ENCODE results near the gene CYTH3.

CYTH3 gene

DNA sequence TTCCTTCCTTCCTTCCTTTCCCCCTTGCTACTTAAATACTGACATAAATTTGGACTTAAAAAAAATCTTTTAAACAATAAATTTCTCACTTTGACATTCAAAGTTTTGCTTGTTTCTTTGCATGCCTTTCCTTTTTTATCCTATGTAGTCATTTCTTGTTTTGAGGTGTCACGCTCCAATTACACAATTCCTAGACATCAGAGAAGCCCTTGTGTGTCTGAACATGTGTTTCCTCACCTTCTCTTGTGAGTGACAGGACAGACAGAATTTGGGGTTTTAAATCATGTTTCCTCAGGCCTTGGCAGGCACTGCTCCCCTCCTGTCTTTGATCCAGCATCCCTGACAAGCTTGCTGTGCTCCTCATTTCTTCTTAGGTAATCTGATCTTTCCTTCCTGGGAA lies 91.3 kb downstream of the CYTH3 start:
- H3K9me3 Mint-ChIP-seq: no peaks in the 10 kb centered on the region
- H3K27me3 Mint-ChIP-seq (ENCODE audit: low read depth): peaks cover 5% of the 10 kb centered on the region
- no peak overlapping the region for H3K4me3 Mint-ChIP-seq
- no peaks in the 10 kb centered on the region for H3K4me1 Mint-ChIP-seq (ENCODE audit: low read depth)
- H3K27ac Mint-ChIP-seq: no peak overlapping the region
- no peaks in the 10 kb centered on the region for H3K36me3 Mint-ChIP-seq (ENCODE audit: low read depth)

DNA sequence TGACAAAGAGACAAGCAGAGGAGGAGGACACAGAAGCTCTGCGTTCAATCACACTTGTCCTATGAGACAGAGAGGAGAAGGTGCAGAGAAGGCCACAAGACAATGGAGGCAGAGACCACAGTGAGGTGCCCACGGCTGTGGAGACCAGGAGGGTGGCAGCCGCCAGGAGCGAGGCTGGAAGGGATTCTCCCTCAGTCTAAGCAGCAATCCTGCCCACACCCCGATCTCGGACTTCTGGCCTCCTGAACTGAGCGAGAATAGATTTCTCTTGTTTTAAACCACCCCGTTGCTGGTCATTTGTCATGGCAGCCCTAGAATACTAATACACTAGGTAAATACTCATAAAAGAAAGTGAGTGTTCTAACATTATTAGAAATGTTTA lies 92.1 kb downstream of the CYTH3 start:
- Mint-ChIP-seq H3K27me3 (ENCODE audit: low read depth) (peaks cover 5% of the 10 kb centered on the region), H3K36me3 (ENCODE audit: low read depth) (no peaks in the 10 kb centered on the region), H3K9me3 (no peaks in the 10 kb centered on the region), H3K27ac (no peak overlapping the region), H3K4me1 (ENCODE audit: low read depth) (no peaks in the 10 kb centered on the region), H3K4me3 (no peak overlapping the region)

DNA sequence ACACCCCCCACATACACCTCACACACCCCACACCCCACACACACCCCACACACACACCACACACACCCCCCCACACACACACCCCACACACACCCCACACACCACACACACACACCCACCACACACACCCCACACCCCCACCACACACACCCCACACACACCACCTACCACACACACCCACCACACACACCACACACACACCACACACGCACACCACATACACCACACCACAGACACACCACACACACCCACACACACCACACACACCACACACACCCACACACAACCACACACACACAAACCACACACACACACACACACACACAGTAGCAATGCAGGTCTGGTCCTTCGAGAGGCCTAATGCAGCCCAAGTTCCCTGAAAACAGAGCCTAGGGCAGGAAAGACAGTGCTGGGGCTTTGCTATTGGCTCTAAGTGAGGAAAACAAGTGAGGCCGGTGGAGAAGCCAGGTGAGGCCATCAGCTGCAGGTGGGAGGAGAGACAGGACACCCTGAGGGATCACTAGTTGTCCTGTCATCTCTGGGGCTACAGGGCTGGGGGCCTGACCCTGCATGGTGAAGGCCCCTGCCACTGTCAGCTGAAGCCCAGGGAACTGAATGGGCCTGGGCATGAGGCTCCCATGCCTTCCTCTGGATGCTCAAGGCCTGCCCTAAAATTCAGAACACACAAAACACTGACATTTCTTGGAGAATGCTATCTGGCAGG lies 92.6 kb downstream of the CYTH3 start:
- Mint-ChIP-seq H3K27ac (no peak overlapping the region), H3K9me3 (no peaks in the 10 kb centered on the region), H3K4me3 (no peak overlapping the region)

DNA sequence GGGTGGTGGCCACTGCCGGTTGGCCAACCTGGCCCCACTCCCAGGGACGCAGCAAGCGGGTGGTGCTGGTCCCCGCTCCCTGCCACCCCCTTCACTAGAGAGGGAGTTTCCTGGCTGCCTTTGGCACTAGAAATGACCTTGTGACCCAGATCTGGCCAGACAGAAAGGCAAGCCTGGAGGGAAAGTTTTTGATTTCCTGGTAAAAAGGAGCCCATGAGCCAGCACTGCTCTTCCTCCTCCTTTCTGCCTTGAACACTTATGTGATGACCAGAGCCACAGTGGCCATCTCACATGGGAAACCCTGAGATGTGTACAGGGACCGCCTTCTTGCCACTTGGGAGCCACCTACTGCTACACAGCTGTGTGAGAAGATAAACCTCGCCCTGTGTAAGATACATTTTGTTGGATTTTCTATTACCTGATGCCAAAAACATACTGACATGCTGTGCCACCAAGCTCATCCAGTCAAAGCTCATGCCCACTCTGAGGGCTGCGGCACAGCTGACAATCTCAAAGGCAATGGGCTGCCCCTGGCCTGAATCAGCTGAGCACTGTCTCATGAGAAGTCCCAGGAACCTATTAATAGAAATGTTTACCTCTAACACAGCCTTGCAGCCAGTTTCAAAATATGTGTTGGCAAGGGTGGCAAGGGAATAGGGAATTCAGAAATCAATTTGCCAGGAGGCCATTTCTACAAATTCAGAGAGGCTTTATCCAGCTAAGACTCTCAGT lies 94.0 kb downstream of the CYTH3 start:
- no peaks in the 10 kb centered on the region for H3K9me3 Mint-ChIP-seq
- H3K4me1 Mint-ChIP-seq (ENCODE audit: low read depth): no peaks in the 10 kb centered on the region
- no peak overlapping the region for H3K27ac Mint-ChIP-seq
- no peaks in the 10 kb centered on the region for H3K36me3 Mint-ChIP-seq (ENCODE audit: low read depth)
- H3K27me3 Mint-ChIP-seq (ENCODE audit: low read depth): peaks cover 5% of the 10 kb centered on the region
- no peak overlapping the region for H3K4me3 Mint-ChIP-seq

More for the DNA sequence above, 92.6 kb downstream of the CYTH3 start:
- Mint-ChIP-seq H3K27me3 (ENCODE audit: low read depth) (peaks cover 5% of the 10 kb centered on the region), H3K4me1 (ENCODE audit: low read depth) (no peaks in the 10 kb centered on the region), H3K36me3 (ENCODE audit: low read depth) (no peaks in the 10 kb centered on the region)

DNA sequence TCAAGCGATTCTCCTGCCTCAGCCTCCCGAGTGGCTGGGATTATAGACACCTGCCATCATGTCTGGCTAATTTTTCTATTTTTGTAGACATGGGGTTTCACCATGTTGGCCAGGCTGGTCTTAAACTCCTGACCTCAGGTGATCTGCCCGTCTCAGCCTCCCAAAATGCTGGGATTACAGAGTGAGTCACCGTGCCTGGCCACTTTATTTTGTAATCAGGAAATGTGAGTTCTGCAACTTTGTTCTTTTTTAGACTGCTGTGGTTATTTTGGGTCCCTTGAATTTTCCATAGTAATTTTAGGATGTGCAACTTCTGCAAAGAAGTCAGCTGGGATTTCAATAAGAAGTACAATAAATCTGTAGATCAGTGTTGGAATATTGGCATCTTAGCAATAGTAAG lies 96.8 kb downstream of the CYTH3 start:
- Mint-ChIP-seq H3K4me3 (no peak overlapping the region), H3K27me3 (ENCODE audit: low read depth) (peaks cover 5% of the 10 kb centered on the region), H3K9me3 (no peaks in the 10 kb centered on the region), H3K4me1 (ENCODE audit: low read depth) (no peaks in the 10 kb centered on the region), H3K27ac (no peak overlapping the region), H3K36me3 (ENCODE audit: low read depth) (no peaks in the 10 kb centered on the region)

DNA sequence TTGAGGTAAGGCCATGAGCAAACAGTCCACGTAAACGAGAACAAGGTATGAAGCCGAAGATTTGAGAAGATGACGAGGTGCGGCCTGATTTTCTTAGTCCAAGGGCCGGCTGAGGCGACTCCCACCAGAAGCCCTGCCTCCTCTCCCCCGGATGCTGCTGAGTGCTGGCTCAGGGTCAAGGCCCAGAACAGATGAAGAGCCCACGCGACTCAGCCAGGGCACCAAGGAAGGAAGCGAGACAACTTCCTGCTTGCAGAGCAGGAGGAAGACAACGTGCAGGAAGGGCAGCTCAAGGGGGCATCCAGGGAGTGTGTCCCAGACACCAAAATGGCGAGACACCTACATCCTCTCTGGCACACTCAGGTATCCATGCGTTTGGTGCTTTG lies 99.5 kb downstream of the CYTH3 start:
- Mint-ChIP-seq H3K27ac (no peak overlapping the region), H3K36me3 (ENCODE audit: low read depth) (no peaks in the 10 kb centered on the region), H3K4me3 (no peak overlapping the region), H3K4me1 (ENCODE audit: low read depth) (no peaks in the 10 kb centered on the region), H3K27me3 (ENCODE audit: low read depth) (peaks cover 5% of the 10 kb centered on the region), H3K9me3 (no peaks in the 10 kb centered on the region)

DNA sequence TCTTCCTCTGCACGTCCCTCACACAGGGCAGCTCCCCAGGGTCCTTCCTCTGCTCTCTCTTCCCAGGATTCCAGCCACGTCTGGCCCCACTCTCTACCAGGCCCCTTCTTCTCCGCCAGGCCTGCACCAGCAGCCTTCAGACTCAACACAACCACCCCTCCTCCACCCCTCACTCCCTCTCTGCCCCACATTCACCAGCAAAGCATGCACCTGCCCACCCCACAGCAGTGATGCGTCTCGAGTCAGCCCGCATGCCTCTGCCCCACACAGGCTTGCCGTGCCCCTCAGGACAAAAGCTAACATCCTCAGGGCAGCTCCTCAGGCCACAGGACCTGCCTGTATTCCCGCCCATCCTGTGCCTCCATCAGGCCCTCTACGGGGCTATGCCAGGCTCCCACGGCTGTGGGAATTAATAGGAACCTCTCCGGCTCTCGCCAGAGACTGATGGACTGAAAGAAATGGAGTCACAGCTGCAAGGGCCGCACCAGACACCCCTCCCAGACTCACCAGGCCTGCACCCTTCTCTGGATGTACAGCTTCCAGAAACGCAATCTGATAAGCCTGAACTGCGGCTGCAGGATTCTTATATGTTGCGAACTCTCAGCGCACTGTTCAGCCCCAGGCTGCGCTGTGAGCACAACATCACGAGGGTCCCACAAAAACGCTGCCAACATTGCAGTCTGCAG lies 100.1 kb downstream of the CYTH3 start:
- Mint-ChIP-seq H3K4me1 (ENCODE audit: low read depth) (no peaks in the 10 kb centered on the region), H3K4me3 (no peak overlapping the region), H3K9me3 (no peaks in the 10 kb centered on the region), H3K27ac (no peak overlapping the region), H3K27me3 (ENCODE audit: low read depth) (peaks cover 5% of the 10 kb centered on the region), H3K36me3 (ENCODE audit: low read depth) (no peaks in the 10 kb centered on the region)

DNA sequence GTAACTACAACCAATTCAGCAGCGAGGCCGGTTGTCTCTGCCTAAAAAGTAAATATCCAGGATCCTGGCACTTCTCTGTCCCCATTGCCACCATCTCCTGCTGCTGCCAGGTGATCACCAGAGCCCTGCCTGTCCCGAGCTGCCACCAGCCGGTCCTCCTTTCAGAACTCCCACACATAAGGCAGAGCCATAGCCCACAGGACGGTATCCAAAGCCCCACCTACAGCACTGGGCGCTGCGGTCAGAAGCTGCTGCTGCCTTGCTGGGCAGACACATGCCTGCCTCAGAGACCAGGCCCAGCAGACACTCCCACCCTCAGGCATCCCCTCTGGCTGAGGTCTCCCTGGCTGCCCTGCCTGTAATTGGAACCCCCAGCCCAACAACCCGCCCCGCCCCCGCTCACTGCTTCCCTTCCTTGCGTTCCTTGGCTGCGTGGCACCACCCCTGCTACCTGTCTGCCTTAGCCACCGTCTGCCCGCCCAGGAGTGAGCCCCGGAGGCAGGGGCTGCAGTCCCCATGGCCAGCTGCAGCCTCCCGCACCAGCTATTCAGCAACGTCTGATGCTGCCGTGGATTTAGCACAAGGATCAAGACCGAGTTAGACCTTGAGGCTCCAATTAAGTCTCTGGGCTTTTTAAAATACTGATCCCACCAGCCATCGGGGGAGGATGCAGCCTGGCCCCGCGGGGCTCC lies 100.7 kb downstream of the CYTH3 start:
- no peak overlapping the region for H3K27ac Mint-ChIP-seq
- no peak overlapping the region for H3K4me3 Mint-ChIP-seq
- no peaks in the 10 kb centered on the region for H3K4me1 Mint-ChIP-seq (ENCODE audit: low read depth)
- H3K36me3 Mint-ChIP-seq (ENCODE audit: low read depth): no peaks in the 10 kb centered on the region
- H3K27me3 Mint-ChIP-seq (ENCODE audit: low read depth): peaks cover 2% of the 10 kb centered on the region
- no peaks in the 10 kb centered on the region for H3K9me3 Mint-ChIP-seq

DNA sequence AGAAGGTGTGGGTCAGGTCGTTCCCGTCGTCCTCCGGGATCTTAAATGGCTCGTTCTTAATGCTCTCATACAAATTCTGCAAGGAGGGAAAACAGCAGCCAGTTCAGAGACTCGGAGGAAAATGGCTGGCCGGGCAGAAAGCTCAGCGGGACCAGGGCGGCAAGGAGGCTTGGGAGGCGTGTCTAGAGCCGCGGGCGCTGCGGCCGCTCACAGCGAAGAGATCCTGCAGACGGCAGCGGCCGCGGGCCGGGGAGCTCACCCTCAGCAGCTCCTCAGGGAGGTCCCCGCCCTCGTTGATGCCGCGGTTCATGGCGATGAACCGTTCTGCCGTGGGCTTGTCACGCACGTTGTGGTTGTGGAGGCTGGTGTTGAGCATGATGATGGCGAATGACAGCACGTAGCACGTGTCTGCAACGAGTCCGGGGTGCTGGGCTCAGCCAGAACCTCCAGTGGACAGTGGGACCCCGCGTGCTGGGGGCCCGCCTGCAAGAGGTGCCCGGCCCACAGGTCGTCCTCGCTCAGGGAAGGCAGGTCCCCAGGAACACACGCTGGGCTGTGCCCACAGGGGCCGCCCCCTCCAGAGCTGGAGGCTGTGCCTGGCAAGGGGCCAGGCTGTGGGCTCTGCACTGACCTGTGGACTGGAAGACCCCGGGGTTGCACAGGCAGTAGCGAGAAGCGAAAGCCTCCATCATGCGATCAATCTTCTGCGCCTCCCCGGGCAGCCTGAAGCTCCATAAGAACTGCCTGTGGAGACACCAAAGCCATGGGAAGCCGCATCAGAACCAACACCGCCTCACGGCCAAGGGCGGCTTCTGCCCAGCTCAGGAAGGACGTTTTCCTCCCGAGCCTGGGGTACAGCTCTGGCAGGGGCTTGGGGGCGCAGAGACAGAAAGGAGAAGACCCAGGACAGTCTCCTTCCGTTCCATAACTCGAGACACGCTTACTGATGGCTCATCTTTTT lies 101.6 kb downstream of the CYTH3 start:
- Mint-ChIP-seq H3K27ac (no peak overlapping the region), H3K27me3 (ENCODE audit: low read depth) (no peaks in the 10 kb centered on the region), H3K4me3 (no peak overlapping the region), H3K36me3 (ENCODE audit: low read depth) (no peaks in the 10 kb centered on the region), H3K4me1 (ENCODE audit: low read depth) (no peaks in the 10 kb centered on the region), H3K9me3 (no peaks in the 10 kb centered on the region)

DNA sequence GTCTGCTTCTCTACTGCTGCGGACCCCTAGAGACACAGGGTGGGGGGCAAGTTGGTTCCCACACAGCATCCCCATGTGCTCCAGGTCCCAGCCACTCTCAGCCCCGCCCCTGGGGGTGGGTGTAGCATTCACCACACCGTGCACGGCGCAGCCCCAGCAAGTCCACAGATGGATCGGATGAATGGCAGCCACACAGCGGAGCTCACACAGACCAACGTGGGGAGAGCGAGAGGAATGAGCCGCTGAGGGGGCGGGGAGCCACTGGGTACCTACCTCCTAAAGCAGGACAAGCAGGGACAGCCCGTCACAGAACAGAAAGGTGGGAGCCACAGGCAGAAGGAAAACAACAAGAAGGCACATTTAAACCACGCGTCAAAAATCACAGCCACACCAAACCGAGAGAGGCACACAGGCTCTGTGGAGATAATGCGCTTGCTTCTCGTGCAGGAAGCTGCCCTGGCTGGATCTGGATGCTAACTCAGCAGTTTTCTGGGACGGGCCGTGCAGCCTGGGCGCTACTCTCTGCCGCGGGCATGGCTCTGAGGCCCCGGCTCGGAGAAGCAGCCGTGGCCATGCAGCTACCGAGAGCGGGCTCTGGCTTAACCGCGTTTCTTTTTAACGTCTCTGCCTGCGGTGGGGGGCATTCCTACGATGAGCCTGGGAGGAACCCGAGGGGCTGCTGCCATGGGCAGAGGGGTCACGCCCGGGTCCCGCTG lies 102.5 kb downstream of the CYTH3 start:
- Mint-ChIP-seq H3K4me3 (no peak overlapping the region), H3K4me1 (ENCODE audit: low read depth) (no peaks in the 10 kb centered on the region), H3K9me3 (no peaks in the 10 kb centered on the region), H3K36me3 (ENCODE audit: low read depth) (no peaks in the 10 kb centered on the region), H3K27me3 (ENCODE audit: low read depth) (no peaks in the 10 kb centered on the region), H3K27ac (no peak overlapping the region)

DNA sequence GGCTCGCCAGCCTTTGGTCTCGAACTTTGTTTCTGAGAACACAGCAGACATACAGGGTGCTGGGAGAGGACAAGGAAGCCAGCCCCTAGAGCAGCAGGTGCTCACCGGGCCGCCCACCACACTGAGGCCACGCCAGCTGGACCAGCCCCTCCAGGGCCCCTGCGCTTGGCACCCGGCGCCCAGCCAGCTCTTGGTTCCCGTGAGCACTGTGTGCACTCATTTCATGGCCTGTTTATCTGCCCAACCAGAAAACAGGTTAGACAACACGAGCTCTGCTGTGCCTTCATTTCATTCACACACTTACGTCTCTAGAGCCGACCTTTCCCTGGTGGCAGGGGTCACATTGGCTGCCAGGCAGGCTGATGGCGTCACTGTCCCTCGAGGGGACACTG lies 104.0 kb downstream of the CYTH3 start:
- Mint-ChIP-seq H3K27ac (no peak overlapping the region), H3K36me3 (ENCODE audit: low read depth) (no peaks in the 10 kb centered on the region), H3K4me1 (ENCODE audit: low read depth) (no peaks in the 10 kb centered on the region), H3K9me3 (no peaks in the 10 kb centered on the region), H3K4me3 (no peak overlapping the region), H3K27me3 (ENCODE audit: low read depth) (no peaks in the 10 kb centered on the region)

DNA sequence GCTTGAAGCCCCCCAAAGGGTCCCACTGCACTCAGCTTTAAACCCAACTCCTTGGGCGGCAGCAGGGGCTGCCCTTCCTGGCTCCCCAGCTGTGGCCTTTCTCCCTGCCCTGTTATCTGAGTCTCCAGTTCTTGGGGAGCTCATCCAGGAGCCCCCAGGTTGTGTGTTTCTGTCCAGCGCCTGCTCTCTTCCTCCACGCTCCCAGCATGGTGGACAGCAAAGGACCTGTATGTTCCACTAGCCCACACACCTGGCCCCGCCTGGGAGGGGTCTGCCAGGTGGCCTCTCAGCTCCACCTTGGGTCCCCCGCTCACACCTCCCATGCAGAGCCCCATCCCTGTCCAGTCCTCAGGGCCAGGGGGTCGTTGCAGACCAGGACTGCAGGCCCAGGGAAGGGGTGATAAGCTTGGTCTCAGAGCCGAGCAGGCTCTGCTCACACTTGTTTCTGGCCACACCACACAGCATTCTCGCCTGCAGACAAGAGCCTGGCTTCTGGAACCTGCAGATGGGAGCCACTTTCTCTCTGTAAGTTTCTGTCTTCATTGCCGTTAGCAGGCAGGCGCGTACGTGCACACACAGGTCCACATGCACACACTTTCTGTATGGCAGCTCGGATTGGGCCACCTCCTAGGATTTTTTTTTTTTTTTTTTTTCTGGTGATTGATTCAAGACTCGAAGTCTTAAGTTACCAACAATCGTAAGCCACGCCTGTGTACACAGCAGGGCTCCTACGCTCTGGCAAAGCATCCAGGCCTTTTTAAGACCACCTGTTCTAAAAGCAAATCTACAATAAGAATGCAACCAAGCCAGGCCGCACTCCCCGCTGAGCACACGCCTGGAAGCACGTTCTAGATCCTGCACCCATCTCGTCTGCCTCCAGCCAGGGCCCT lies 104.6 kb downstream of the CYTH3 start:
- no peak overlapping the region for H3K27ac Mint-ChIP-seq

More for the DNA sequence above, 104.6 kb downstream of the CYTH3 start:
- H3K36me3 Mint-ChIP-seq (ENCODE audit: low read depth): no peaks in the 10 kb centered on the region
- no peaks in the 10 kb centered on the region for H3K4me1 Mint-ChIP-seq (ENCODE audit: low read depth)
- H3K9me3 Mint-ChIP-seq: no peaks in the 10 kb centered on the region
- no peaks in the 10 kb centered on the region for H3K27me3 Mint-ChIP-seq (ENCODE audit: low read depth)
- no peak overlapping the region for H3K4me3 Mint-ChIP-seq

Data from T-helper 1 cell treated with Interleukin-12 subunit alpha and Interleukin-12 subunit beta and Interleukin-4 antibody, amounts not matched to agents 30 μg/mL and 1 μg/mL, for 36 hours (primary cell).